HG03103 (cell line): ENCODE results near the gene ZNF423.

Experiments used
- ATAC-seq: cut with Tn5 transposase; IDR thresholded peaks from one replicate; pipeline ENCODE4 v1.9.1; 2021; ENCODE audit warnings: low read depth; ENCODE audit not compliant: unreplicated experiment

ZNF423 gene

DNA sequence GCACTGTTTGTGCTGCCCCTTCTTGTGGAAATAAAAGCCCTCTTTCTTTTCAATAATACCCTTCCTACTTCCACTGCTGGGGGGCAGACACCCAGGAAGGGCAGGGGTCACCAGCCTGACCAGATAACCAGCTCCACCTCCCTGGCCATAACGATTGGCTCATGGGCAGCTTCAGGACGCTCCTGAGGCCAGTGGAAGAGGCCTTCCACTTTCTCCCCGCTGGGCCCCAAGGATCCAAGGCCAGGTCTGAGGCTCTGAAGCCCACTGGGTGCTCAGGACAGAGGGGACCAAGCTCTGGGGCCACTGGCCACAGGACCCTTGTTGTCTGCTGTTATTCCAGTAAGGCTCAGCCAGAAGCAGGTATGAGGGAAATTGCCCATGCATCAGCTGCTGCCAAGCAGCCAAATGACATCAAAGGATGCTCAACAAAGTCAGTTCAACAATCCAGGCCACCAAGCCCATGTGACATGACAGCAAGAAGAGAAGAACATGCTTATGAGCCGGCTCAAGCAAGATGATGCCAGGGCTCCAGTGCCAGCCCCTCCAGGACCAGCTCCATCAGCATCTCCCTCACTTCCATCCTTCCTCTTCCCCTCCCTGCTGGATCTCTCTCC lies 238.8 kb downstream of the ZNF423 start:
- ATAC-seq, result no peak

DNA sequence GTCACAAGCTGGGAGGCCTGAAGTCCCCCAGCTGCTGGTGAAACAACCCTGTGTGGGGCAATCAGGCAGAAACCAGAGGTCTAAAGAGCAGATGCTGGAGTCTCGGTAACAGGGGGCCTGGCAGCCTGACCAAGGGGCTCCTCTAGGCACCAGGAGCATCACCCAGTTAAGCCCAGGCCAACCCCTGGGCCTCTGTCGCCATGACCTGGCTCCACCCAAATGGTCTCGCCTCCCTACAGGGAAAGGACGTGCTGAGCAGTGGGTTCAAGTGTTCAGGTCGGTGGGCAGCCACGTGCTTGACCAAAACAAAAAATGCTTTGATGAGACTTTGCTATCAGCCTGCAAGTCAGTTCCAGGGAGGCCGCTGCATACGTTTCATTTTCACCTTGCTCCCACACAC lies 240.3 kb downstream of the ZNF423 start:
- no peak for ATAC-seq

DNA sequence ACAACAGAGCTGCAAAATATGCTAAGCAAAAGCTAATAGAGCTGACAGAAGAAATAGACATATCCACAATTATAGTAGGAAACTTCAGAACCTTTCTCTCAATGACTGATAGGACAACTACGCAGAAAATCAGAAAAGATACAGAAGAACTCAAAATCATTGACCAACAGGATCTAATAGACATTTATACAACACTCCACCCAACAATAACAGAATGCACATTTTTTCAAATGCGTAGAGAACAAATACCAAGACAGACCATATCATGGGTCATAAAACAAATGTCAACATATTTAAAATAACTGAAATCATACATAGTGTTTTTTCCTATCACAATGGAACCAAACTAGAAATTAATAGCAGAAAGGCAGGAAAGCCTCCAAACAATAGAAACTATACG lies 244.9 kb downstream of the ZNF423 start:
- no peak for ATAC-seq

DNA sequence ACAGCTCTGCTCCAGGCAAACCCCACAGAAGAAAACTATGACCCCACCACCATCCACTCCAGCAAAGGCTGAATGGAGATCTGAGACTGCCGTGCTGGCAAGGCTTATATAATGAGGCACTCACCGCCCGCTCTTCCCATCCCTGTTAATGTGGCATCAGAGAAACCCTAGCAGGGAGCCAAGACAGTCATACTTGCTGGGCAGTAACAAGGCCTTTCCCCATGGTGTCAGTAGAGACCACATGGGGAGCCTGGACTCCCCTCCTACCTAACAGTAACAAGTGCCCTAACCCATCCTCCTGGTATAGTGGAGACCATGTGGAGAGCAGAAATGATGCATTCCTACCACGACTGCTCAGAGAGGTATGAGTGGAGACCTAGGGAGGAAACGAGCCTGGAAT lies 247.1 kb downstream of the ZNF423 start:
- no peak for ATAC-seq

DNA sequence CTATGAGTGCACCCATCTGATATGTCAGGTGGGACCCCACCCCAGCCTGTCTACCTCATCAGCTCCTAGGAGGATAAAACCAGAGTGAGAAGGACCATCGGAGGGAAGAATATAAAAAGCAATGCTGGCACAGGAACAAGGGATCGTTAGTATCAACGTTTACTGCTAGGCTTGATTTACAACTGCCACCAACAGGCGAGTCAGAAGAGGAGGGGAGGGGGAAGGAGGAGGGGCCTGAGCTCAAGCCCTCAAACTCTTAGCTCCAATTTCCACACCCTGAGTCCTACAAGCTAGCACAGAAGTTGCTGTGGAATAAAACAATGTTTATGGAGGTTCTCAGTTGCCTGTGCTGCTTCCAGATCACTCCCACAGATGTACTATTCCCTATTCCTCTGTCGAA lies 247.8 kb downstream of the ZNF423 start:
- no peak for ATAC-seq

DNA sequence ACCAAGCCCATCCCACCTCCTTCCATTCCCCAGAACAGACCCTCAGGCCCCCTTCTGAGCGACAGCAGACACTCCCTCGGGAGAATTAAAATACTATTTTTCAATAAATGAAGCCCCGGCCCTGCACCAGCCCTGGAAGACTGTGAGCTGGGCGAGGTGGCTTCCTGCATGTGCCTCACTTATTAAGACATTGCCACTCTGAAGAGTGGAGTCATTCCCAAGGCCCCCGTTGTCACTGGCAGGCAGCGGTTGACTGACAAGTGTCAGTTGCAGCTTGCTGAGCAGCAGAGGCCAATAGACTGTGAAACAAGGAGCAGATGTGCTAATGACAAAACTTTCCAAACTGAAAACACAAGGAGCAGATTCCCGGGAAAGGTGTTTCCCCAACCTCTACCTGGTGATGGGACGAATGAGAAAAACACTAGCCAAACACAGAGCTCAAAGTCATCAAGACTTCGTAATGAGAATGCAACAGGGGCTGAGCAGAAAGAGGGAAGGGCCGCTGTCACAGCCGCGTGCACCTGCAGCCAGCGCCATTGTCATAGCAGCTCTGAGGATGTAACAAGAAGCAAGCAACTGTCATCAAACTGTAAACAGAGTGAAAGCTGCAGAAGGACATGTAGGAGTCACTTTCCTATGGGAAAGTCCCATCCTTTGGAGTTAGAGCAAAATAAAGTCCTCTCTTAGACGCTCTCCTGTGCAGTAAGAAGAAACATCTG lies 250.2 kb downstream of the ZNF423 start:
- no peak for ATAC-seq

DNA sequence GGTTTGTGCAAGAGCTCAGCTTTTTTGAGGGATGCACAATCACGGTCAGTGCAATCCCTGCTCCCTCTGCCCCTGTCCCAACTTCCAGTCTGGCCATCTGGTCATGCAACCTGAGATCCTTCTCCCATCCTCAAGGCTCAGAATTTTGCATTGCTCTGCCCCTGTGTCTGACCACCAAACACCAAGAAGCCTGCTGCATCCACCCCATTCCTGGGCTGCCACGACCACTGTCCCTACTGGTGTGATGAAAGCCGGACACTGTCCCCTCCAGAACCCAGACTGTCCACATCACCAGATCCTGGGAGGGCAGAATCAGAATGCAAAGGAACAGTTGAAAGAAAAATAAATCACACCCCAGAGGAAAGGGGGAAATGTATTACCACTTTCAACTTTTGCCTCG lies 251.3 kb downstream of the ZNF423 start:
- ATAC-seq, result no peak

DNA sequence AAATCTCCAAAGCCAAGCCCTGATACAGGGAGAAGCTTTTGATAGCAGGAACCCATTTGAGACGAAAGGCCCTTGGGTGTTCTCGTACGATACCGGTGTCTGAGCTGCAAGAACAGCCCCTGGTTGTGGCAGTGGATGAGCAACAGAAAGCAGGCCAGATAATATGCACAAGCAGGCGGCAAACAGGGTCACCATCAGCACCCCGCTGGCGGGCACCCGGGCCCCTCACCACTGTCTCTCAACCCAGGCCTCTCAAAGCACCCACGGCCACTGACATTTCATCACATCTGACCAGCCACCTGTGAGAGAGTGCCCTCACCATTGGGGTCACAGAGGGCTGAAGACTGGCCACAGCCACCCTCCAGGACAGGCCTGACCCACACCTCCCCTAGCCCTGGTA lies 252.0 kb downstream of the ZNF423 start:
- ATAC-seq, result no peak

DNA sequence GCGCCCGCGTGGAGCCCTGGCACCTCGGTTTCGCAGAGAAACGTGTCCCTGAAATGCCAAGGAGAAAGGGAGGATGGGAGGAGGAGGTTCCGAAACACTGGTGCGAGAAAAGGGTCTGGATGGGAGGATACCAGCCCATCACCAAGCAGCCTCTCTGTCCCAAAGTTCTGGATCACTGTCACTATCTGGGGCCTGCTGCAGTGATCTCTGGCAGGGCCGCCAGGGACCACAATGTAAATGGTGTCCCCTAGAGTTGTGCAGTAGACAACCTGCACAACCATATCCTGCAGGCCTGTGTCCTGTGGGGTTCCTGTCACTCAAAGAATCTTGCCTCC lies 253.0 kb downstream of the ZNF423 start:
- no peak for ATAC-seq

DNA sequence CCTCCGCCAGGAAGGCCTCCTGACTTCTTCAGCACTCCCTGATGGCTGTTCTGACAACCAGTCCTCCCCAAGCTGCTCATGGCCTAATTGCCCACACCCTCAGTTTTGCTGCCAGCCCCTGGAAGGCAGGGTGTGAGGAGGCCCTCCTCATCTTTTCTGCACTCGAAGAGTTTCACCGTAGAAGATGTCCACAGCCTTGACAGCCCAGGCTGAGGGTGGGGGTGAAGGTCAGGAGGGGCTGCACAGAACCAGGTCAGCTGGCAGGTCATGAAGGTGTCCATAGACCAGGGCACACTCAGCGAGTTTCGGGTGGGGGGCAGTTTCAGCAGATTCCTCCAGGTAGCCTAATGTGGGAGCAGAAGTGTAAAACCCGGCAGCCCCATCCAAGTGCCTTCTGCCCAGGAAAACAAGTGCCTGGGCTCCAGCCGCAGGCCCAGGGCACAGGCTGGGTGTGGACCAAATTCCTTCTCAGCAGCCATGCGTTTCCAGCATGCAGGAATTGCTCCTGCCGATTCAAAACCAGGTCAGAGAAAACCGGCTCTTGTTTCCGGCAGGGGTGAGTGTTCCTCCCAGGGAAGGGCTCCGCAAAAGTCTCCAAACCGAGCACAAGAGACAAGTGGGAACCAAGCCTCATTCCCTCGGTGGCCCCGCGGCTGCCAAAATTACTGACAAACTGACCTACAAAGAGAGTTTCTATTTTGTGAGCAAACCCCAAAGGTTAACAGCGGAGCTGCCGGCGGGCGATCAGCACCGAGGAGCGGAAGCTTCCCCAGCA lies 253.5 kb downstream of the ZNF423 start:
- ATAC-seq, result no peak

DNA sequence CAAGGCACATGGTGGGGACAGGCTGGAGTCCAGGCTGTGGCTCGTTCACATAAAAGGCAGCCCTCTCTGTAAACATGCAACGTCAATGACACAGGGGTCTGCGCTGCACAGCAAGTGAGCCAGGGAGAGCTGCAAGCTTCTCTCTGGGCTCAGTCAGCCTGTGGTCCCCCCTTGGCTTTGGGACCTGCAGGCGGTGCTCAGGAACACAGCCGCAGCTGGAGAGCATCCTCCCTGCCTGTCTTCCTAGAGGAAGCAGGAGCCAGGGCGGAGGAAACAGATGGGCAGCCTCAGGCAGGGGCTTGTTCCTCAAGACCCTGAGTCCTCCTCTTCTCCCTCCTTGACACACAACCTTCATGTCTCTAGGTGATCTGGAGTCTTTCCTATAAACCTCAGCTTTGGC lies 254.3 kb downstream of the ZNF423 start:
- ATAC-seq, result no peak

DNA sequence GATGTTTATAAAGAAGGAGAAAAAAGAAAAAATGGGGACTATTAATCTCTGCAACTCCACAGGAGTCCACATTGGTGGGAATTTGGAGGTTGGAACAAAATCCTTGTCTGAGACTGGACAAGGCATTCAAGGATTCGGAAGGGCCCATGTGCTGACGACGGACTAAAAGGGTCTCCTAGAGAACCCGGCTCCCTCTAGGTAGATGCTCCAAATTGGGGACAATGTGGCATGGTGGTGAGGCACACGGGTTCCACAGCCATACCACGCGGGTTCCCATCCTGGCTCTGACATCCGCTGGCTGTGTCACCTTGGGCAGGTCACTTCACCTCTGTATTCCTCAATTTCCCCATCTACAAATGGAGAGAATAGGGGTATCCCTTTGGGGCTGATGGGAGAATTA lies 254.9 kb downstream of the ZNF423 start:
- no peak for ATAC-seq

DNA sequence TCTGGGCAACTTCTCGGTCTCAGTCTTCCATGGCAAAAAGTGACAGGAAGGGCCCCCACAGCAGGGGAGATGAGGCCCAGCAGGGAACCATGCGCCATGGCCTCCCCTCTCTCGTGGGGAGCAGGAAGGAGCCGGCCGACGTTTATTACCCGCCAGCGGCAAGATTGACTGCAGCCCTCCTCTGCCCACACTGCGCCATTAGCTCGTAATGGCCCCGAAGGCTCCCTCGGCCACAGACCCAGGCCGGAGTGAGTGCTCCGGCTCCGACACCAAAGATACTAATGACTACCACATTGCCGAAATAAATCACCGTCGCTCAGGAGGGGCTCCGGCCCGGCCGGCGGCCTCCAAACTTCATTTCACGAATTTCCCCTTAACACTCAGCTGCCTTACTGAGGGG lies 255.4 kb downstream of the ZNF423 start:
- ATAC-seq, result no peak

DNA sequence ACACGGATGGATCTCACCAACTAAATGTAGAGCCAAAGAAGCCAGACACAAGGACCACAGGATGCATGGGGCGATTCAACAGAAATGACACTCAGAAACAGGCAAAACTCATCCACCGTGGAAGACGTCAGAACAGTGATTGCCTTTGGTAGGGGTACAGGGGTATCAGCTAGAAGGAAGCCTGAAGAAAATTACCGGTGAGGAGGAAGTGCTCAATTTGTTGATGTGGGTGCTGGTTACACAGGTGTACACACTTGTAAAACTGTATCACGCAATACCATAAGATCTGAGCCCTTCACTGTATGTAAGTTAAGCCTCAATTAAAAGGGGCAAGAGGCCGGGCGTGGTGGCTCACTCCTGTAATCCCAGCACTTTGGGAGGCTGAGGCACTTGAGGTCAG lies 256.2 kb downstream of the ZNF423 start:
- ATAC-seq, result no peak

DNA sequence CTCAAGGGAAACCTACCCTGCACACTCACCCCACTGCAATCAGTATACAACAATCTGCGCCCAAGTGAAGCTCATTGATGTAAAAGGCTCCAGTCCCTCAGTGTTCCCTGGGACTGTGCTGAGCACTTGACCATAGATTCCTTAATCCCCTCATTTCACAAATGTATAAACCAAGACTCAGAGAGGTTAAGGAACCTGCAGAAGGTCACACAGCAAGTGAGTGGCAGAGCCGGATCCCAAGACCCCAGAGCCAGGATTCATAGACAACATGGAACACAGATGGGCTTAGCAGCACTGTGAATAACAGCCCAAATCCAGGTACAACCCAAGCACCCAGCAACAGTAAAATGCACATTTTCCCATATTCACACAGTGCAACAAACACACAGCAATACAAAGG lies 256.6 kb downstream of the ZNF423 start:
- no peak for ATAC-seq

DNA sequence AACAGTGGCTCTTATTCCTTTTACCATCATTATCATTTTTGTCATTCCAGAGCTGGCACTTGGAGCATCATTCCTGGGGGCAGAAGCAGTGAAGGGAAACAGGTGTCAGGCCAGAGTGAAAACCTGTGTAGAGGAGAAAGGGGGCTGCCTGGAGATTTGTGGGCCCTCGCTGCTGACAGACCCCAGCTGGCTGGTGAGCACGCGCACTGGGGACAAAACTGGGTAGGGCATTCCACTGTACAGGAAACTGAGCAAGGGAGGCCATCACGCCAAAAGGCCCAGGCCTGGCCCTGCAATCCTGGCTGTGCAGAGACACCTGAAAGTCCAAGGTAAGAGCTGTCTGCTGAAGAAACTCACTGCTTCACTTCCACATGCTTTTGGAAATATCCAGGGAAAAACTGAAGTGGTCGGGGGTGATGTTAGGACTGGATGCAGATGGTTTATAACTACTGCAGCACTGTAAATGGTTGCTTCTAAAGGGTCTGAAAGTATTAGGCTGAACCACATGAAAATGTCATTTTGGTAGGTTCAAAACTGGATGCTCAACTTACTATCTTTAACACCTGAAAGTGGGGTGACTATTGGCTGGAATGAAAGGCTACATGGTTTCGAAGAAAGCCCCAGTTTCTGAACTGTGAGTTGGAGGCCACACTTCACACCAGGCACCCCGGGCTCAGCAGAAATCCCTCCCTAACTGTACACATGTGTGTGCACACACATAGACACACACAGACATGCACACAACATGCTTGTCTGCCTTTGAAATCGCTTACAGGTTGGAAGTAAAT lies 257.3 kb downstream of the ZNF423 start:
- ATAC-seq, result peak; percentile 53

DNA sequence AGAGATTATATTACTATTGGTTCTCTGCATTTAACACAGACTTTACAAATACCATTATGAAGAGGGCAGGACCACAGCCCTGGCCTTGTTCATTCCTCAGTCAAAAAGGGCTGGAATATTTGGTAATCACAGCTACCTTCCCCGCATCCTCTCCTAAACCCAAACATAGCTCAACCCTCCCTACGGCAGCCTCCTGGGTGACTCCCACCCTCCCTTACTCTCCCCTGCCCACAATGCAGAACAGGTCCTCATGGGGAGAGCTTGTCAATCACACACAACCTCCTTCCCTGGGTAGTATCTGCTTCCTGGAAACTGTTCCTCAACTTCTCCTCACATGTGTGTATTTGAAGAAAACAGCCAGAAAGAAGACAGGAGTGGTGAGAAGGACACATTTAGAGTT lies 258.1 kb downstream of the ZNF423 start:
- no peak for ATAC-seq

DNA sequence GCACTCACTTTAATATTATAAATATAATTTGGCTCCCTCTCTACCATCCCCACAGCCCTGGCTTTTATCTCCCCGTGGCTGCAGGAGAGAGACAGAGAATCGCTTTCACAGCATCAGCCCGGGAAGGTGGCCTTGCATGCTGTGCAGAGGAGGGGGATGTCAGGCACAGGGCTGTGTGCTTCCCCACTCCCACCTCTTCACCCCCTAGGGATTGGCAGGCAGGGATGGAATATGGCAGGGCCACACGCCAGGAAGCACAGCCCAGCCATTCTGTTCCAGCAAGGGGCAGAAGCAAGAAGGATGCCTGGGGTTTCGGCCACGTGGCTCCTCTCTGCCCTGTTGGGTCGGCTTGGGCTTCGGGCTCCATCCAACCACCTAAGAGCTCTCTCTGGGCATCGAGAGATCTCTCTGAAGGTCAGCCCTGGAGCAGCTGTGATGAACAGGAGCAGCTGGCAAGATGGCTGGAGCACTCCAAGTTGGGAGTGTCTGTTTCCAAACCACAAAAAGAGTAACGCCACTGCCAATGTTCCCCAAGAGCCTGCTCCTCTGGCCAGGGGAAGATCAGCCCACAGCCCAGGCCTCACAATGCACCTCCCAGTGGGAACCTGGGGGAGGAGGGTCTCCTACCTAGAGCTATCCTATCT lies 259.1 kb downstream of the ZNF423 start:
- ATAC-seq, result no peak

DNA sequence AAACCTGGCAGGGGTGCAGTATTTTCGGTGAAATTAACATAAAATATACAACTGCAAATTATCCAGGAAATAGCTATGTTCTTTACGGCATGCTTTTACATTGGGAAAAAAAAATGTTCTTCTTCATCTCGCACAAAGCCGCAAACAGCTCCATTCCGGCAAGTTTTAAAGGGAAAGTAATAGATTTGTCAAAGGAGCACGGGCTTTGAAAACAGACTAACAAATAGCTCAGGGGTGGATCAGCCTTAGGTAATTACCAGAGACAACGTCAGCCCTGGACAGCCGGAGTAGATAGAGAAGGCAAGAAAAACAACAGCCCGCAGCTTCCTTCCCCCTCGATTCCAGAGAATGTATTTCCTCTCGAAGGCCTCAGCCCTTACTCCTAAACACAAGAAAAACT lies 259.8 kb downstream of the ZNF423 start:
- ATAC-seq, result no peak

DNA sequence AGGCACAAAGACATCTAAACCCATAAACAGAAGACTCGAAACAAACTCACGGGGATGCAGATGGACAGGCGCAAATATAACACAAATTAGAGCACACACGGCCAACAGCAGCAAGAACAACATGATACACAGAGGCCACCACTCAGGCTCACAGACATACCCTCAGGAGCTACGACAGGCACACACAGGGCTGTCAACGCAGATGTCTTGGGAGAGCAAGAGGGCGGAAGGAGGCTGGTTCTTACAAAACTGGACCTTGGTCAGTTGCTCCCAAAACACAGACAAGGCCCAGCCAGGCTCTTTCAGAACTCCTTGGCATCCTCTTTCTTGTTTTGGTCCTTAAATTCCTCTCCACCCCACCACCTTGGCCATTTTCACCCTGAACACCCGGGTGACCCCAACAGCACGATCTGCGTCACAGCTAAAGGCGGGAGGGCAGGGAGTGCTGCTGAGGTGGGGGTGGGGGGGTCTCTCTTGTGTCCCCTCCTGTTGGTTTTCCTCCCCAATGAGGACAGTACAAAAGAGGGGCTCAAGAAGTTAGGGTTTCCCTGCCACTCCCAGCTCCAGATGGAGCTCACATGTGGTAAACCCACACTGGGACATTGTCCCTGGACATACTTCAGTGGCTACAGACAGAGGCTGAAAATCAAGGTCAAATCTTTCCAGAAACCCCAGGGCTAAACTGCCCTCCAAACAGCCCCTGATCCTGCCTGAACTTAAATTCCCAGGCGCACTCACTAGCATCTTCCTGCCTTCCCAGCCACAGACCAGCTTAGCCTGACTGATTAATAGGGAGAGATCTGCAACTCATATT lies 261.0 kb downstream of the ZNF423 start:
- ATAC-seq, result no peak
